HCT116 (cell line): ENCODE data around the gene PNMT. TPM values are rescaled to one million over a fixed set of nuclear protein-coding genes. Genes with fewer than 3 reads are reported as not detected.

Experiments
- ATAC-seq: fragments of 200-7000 bp; cut with Tn5 transposase; 2 replicates; pipeline ENCODE4 v1.9.1; 2020; ENCODE audit warnings: mild to moderate bottlenecking, moderate library complexity
- BruUV-seq: library from RNA; stranded (reverse); fragments of 400-500 nt; replicated peaks from 2 replicates; lab custom pipeline; 2021; lab: Mats Ljungman, UMichigan
- CTCF ChIA-PET: fragments of 300-600 bp; sonication (Branson Sonifier 250); formaldehyde crosslinking; loops from one replicate; lab custom pipeline; 2021; ENCODE audit warnings: antibody characterized with exemption; lab: Charles Lee
- POLR2A ChIA-PET: fragments of 300-600, 350-600 bp; sonication (Branson Sonifier 250); formaldehyde crosslinking; loops from one replicate; lab custom pipeline; 2021; ENCODE audit warnings: antibody characterized with exemption; lab: Charles Lee
- RAD21 ChIA-PET, 2 experiments: fragments of 300-600 bp; sonication (Branson Sonifier 250); formaldehyde crosslinking; loops; one replicate each; lab custom pipeline; 2023; ENCODE audit warnings: low total read pairs in 2 of 2; ENCODE audit not compliant: uncharacterized antibody in 2 of 2, unreplicated experiment in 2 of 2, low non-redundant PET in 1 of 2; lab: Charles Lee
- DNase-seq: peaks from one replicate; pipeline ENCODE4 v3.0.0-alpha.2; 2010; ENCODE audit warnings: low read depth, low spot score
- H2AFZ ChIP-seq: fragments of 200-600 bp; shearing (Covaris generic), sonication (generic); 2 replicates; pipeline ENCODE4 v1.6.1; 2017; ENCODE audit warnings: low read depth, mixed run types, mixed read lengths, antibody characterized with exemption, low read length; ENCODE audit not compliant: poor library complexity, severe bottlenecking
- H3K27ac ChIP-seq: 2 replicates; pipeline ENCODE4 v1.5.1; 2012; ENCODE audit warnings: low read depth, low read length
- H3K27me3 ChIP-seq: fragments of 200-600 bp; sonication (generic); 2 replicates; pipeline ENCODE4 v1.6.1; 2016; ENCODE audit warnings: mixed run types, low read length, mixed read lengths; ENCODE audit not compliant: insufficient read depth
- H3K36me3 ChIP-seq, 2 experiments: fragments of 200-500 bp in 1 of 2; fragments of 200-600 bp in 1 of 2; sonication (Bioruptor generic) in 1 of 2; sonication (generic) in 1 of 2; 2 replicates each; pipeline versions ENCODE4 v1.5.1 to v1.6.1; 2014 to 2016; ENCODE audit warnings: low read length in 2 of 2, inconsistent platforms in 1 of 2, mixed read lengths in 1 of 2, mixed run types in 1 of 2; ENCODE audit not compliant: insufficient read depth in 2 of 2, control insufficient read depth in 1 of 2
- H3K4me1 ChIP-seq, 2 experiments: fragments of 200-600 bp in 1 of 2; sonication (generic) in 1 of 2; 2 replicates each; pipeline versions ENCODE4 v1.5.1 to v1.6.1; 2012 to 2017; ENCODE audit warnings: low read length in 2 of 2, inconsistent platforms in 1 of 2, mild to moderate bottlenecking in 1 of 2, mixed read lengths in 1 of 2, mixed run types in 1 of 2, moderate library complexity in 1 of 2; ENCODE audit not compliant: insufficient read depth in 2 of 2, control insufficient read depth in 1 of 2
- H3K4me2 ChIP-seq: fragments of 200-600 bp; sonication (generic); 2 replicates; pipeline ENCODE4 v1.6.1; 2017; ENCODE audit warnings: mixed run types, low read length, mixed read lengths
- H3K4me3 ChIP-seq, 2 experiments: fragments of 200-600 bp in 1 of 2; sonication (generic) in 1 of 2; replicated peaks in 1 of 2; 2 replicates each; pipeline ENCODE4 v1.5.1; 2011 to 2016; ENCODE audit warnings: low read length in 2 of 2, control low read depth in 1 of 2, low read depth in 1 of 2, mild to moderate bottlenecking in 1 of 2, mixed read lengths in 1 of 2, mixed run types in 1 of 2
- H3K79me2 ChIP-seq: fragments of 200-600 bp; sonication (generic); 2 replicates; pipeline ENCODE4 v1.6.1; 2017; ENCODE audit warnings: mild to moderate bottlenecking, mixed run types, low read length, moderate library complexity, mixed read lengths; ENCODE audit not compliant: insufficient read depth
- H3K9ac ChIP-seq: fragments of 200-600 bp; sonication (generic); 2 replicates; pipeline ENCODE4 v1.6.1; 2016; ENCODE audit warnings: low read length, mixed read lengths
- H3K9me2 ChIP-seq: fragments of 200-600 bp; sonication (generic), shearing (Covaris generic); 2 replicates; pipeline ENCODE4 v1.6.1; 2017; ENCODE audit warnings: mixed run types, mild to moderate bottlenecking, moderate library complexity; ENCODE audit not compliant: insufficient read depth
- H3K9me3 ChIP-seq, 2 experiments: fragments of 200-500 bp in 1 of 2; fragments of 200-600 bp in 1 of 2; sonication (Bioruptor generic) in 1 of 2; sonication (generic) in 1 of 2; 2 replicates each; pipeline ENCODE4 v1.6.1; 2014 to 2017; ENCODE audit warnings: low read length in 2 of 2, mixed read lengths in 2 of 2, inconsistent platforms in 1 of 2, low read depth in 1 of 2, mild to moderate bottlenecking in 1 of 2, mixed run types in 1 of 2, moderate library complexity in 1 of 2; ENCODE audit not compliant: control insufficient read depth in 1 of 2, insufficient read depth in 1 of 2
- H4K20me1 ChIP-seq: fragments of 200-600 bp; sonication (generic), shearing (Covaris generic); 2 replicates; pipeline ENCODE4 v1.6.1; 2017; ENCODE audit warnings: mixed run types, mild to moderate bottlenecking, moderate library complexity; ENCODE audit not compliant: insufficient read depth
- EGR1 ChIP-seq: IDR thresholded peaks from 2 replicates; pipeline ENCODE4 v1.6.1; 2012; ENCODE audit warnings: low read depth
- POLR2A ChIP-seq: IDR thresholded peaks from 2 replicates; pipeline ENCODE4 v1.7.0; 2011; ENCODE audit warnings: borderline replicate concordance; ENCODE audit not compliant: insufficient read depth, insufficient read length; ENCODE audit errors: extremely low read depth
- POLR2AphosphoS5 ChIP-seq: IDR thresholded peaks from 2 replicates; pipeline ENCODE4 v1.6.1; 2011; ENCODE audit warnings: mild to moderate bottlenecking, low read depth, low read length, moderate library complexity
- RAD21 ChIP-seq: IDR thresholded peaks from 2 replicates; pipeline ENCODE4 v1.6.1; 2012; ENCODE audit warnings: low read depth, mild to moderate bottlenecking
- ZNF274 ChIP-seq: fragments of 200-500 bp; sonication (Bioruptor generic); IDR thresholded peaks from 2 replicates; pipeline ENCODE4 v1.6.1; 2014; ENCODE audit warnings: mild to moderate bottlenecking, low read depth, low read length, inconsistent platforms
- intact Hi-C: fragments of 100-400 bp; cut with micrococcal nuclease; formaldehyde crosslinking; loops from 2 replicates; pipeline ENCODE4 v1.10.0; 2022
- total RNA-seq: library from RNA; stranded (reverse); gene quantifications from one replicate; pipeline ENCODE4 v1.2.1, GENCODE V29; 2021; ENCODE audit not compliant: unreplicated experiment
- TF ChIP-seq, protein P1 (sequence below), 3 experiments: fragments of 200-600 bp in 1 of 3; sonication (generic) in 1 of 3; IDR thresholded peaks in 2 of 3; conservative IDR thresholded peaks in 1 of 3; 2 replicates each; pipeline ENCODE4 v1.5.1; 2012 to 2017; ENCODE audit warnings: low read depth in 2 of 3, low read length in 2 of 3, antibody characterized with exemption in 1 of 3, borderline replicate concordance in 1 of 3, control low read depth in 1 of 3, mild to moderate bottlenecking in 1 of 3, mixed read lengths in 1 of 3, mixed run types in 1 of 3, moderate library complexity in 1 of 3; ENCODE audit not compliant: insufficient read depth in 1 of 3
- TF ChIP-seq, protein P2 (sequence below): IDR thresholded peaks from 2 replicates; pipeline ENCODE4 v1.6.1; 2012
- TF ChIP-seq, protein P3 (sequence below): IDR thresholded peaks from 2 replicates; pipeline ENCODE4 v1.6.1; 2011; ENCODE audit warnings: mild to moderate bottlenecking, low read length, moderate library complexity; ENCODE audit not compliant: insufficient replicate concordance; ENCODE audit errors: extremely low read depth

Gene PNMT
- total RNA-seq, 1 experiment from 2014 or later, result not detected

DNA sequence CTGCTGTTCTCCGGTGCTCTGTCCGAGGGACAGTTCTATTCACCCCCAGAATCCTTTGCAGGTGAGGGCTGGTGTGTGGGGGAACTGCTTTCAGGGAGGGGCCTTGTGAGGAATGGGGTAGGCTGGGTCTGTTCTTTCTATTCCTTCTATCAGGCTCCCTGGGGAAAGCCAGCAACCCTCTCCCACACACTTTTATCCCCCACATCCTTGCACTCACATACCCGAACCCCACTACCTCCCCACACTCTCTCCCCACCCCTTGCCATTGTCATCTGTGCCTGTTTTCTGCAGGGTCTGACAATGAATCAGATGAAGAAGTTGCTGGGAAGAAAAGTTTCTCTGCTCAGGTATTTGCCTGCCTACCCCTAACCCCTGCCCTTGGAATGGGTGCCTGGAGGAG lies 9.5 kb upstream of the PNMT start:
- no peaks in the 10 kb centered on the region for H3K9me2 ChIP-seq
- CTCF ChIA-PET, result no interaction called here
- DNase-seq (no peak), ATAC-seq (no peak)
- peaks cover 2 to 5% of the 10 kb centered on the region in 2 experiments; a peak in 2 of 4 replicates for H3K36me3 ChIP-seq
- H3K27me3 ChIP-seq, result no peaks in the 10 kb centered on the region
- BruUV-seq, result no TSS peak
- H3K9me3 ChIP-seq, result no peaks in the 10 kb centered on the region
- no peak overlapping the region for H3K4me2 ChIP-seq
- H3K9ac ChIP-seq, result no peak overlapping the region
- no peak overlapping the region for H3K4me3 ChIP-seq
- POLR2A ChIA-PET, result no interaction called here
- no peaks in the 10 kb centered on the region for H4K20me1 ChIP-seq
- RAD21 ChIA-PET, result no interaction called here
- intact Hi-C loops, result no loop called here
- H3K27ac ChIP-seq, result no peak overlapping the region
- H3K4me1 ChIP-seq, result peaks cover 12 to 20% of the 10 kb centered on the region in 2 experiments
- no peak overlapping the region for H2AFZ ChIP-seq
- TF ChIP-seq, protein P1, sequence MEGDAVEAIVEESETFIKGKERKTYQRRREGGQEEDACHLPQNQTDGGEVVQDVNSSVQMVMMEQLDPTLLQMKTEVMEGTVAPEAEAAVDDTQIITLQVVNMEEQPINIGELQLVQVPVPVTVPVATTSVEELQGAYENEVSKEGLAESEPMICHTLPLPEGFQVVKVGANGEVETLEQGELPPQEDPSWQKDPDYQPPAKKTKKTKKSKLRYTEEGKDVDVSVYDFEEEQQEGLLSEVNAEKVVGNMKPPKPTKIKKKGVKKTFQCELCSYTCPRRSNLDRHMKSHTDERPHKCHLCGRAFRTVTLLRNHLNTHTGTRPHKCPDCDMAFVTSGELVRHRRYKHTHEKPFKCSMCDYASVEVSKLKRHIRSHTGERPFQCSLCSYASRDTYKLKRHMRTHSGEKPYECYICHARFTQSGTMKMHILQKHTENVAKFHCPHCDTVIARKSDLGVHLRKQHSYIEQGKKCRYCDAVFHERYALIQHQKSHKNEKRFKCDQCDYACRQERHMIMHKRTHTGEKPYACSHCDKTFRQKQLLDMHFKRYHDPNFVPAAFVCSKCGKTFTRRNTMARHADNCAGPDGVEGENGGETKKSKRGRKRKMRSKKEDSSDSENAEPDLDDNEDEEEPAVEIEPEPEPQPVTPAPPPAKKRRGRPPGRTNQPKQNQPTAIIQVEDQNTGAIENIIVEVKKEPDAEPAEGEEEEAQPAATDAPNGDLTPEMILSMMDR (IDR thresholded peaks at IDR 0.05 in 2 of 3, conservative IDR thresholded peaks at IDR 0.05 in 1 of 3; ENCODE audit: borderline replicate concordance in 1 of 3, insufficient read depth in 1 of 3, low read depth in 2 of 3, low read length in 2 of 3), result no peak
- TF ChIP-seq, protein P2, sequence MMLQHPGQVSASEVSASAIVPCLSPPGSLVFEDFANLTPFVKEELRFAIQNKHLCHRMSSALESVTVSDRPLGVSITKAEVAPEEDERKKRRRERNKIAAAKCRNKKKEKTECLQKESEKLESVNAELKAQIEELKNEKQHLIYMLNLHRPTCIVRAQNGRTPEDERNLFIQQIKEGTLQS, result no peak
- no peak for TF ChIP-seq RAD21
- no peak for TF ChIP-seq ZNF274
- TF ChIP-seq, protein P3, sequence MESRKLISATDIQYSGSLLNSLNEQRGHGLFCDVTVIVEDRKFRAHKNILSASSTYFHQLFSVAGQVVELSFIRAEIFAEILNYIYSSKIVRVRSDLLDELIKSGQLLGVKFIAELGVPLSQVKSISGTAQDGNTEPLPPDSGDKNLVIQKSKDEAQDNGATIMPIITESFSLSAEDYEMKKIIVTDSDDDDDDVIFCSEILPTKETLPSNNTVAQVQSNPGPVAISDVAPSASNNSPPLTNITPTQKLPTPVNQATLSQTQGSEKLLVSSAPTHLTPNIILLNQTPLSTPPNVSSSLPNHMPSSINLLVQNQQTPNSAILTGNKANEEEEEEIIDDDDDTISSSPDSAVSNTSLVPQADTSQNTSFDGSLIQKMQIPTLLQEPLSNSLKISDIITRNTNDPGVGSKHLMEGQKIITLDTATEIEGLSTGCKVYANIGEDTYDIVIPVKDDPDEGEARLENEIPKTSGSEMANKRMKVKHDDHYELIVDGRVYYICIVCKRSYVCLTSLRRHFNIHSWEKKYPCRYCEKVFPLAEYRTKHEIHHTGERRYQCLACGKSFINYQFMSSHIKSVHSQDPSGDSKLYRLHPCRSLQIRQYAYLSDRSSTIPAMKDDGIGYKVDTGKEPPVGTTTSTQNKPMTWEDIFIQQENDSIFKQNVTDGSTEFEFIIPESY, result no peak
- TF ChIP-seq EGR1, result no peak
- TF ChIP-seq POLR2A, result no peak
- TF ChIP-seq POLR2AphosphoS5, result no peak
- no peaks in the 10 kb centered on the region for H3K79me2 ChIP-seq
